ENCODE results near the gene LRMDA.

The LRMDA gene

DNA sequence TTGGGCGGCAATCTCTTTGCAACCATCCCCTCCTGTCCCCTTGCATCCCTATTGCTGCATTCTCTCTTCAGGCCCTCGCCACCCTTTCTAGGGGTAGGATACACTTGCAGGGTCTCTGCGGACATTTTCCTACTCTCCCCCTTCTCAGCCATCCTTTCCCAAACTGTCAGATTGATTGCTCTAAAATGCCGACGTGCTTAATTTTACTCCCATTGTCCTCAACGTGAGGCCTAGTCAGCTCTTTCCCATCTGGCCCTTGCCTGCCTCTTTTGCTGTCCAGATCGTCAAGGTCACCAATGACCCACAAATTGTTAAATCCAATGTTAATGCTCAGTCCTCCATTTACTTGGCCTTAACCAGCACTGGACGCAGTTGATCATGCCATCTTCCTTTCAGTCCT lies 12.7 kb upstream of the LRMDA start:
- H2AFZ ChIP-seq (ENCODE audit: low read depth, low read length) = no peak overlapping the region
- no peaks in the 10 kb centered on the region for H4K20me1 ChIP-seq (ENCODE audit: insufficient read depth, low read length)
- no peak overlapping the region for H3K4me2 ChIP-seq (ENCODE audit: low read length)

DNA sequence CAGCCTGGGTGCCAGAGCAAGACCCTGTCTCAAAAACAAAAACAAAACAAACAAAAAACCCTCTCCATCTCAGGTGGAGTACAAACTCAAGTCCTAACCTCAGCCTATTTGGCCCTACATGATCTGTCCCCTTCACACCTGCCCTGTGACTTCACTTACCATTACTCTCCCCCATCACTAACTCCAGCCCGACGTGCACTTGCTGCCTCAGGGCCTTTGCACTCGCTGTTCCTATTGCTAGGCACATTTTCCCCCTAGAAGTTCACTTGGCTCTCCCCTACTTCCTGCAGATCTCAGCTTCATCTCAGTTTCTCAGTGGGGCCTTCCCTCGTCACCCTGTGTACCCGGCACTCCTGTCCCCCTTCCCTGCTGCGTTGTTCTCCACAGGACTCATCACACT lies 8.5 kb upstream of the LRMDA start:
- Histone ChIP-seq H3K9me3 (ENCODE audit: insufficient read depth, low read length) (no peaks in the 10 kb centered on the region), H3K4me1 (ENCODE audit: low read length) (no peaks in the 10 kb centered on the region), H3K36me3 (replicated peaks; ENCODE audit: low read depth, low read length) (no peaks in the 10 kb centered on the region), H3K27me3 (ENCODE audit: low read depth, low read length) (no peaks in the 10 kb centered on the region), H4K20me1 (ENCODE audit: insufficient read depth, low read length) (no peaks in the 10 kb centered on the region), H2AFZ (ENCODE audit: low read depth, low read length) (no peak overlapping the region), H3K4me3 (ENCODE audit: low read length) (no peak overlapping the region), H3K4me2 (ENCODE audit: low read length) (no peak overlapping the region), H3K27ac (ENCODE audit: low read length) (no peak overlapping the region), H3K9ac (ENCODE audit: low read length) (no peak overlapping the region), H3K79me2 (ENCODE audit: low read length) (no peaks in the 10 kb centered on the region)
- TF ChIP-seq, protein P1, sequence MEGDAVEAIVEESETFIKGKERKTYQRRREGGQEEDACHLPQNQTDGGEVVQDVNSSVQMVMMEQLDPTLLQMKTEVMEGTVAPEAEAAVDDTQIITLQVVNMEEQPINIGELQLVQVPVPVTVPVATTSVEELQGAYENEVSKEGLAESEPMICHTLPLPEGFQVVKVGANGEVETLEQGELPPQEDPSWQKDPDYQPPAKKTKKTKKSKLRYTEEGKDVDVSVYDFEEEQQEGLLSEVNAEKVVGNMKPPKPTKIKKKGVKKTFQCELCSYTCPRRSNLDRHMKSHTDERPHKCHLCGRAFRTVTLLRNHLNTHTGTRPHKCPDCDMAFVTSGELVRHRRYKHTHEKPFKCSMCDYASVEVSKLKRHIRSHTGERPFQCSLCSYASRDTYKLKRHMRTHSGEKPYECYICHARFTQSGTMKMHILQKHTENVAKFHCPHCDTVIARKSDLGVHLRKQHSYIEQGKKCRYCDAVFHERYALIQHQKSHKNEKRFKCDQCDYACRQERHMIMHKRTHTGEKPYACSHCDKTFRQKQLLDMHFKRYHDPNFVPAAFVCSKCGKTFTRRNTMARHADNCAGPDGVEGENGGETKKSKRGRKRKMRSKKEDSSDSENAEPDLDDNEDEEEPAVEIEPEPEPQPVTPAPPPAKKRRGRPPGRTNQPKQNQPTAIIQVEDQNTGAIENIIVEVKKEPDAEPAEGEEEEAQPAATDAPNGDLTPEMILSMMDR (IDR thresholded peaks at IDR 0.05; ENCODE audit: low read depth, low read length) = no peak
- no peak for TF ChIP-seq EZH2phosphoT487 (IDR thresholded peaks at IDR 0.05; ENCODE audit: low read depth)

More for the DNA sequence above, 12.7 kb upstream of the LRMDA start:
- H3K36me3 ChIP-seq (replicated peaks; ENCODE audit: low read depth, low read length) = no peaks in the 10 kb centered on the region
- no peak overlapping the region for H3K9ac ChIP-seq (ENCODE audit: low read length)
- no peaks in the 10 kb centered on the region for H3K4me1 ChIP-seq (ENCODE audit: low read length)
- no peak overlapping the region for H3K27ac ChIP-seq (ENCODE audit: low read length)
- TF ChIP-seq EZH2phosphoT487 (IDR thresholded peaks at IDR 0.05; ENCODE audit: low read depth) = no peak
- TF ChIP-seq, protein P1 (IDR thresholded peaks at IDR 0.05; ENCODE audit: low read depth, low read length) = no peak
- H3K9me3 ChIP-seq (ENCODE audit: insufficient read depth, low read length) = no peaks in the 10 kb centered on the region
- H3K27me3 ChIP-seq (ENCODE audit: low read depth, low read length) = no peaks in the 10 kb centered on the region
- H3K79me2 ChIP-seq (ENCODE audit: low read length) = no peaks in the 10 kb centered on the region
- H3K4me3 ChIP-seq (ENCODE audit: low read length) = no peak overlapping the region

- Histone ChIP-seq H3K9me3 (ENCODE audit: insufficient read depth, low read length) (no peaks in the 10 kb centered on the region), H3K9ac (ENCODE audit: low read length) (no peak overlapping the region), H3K4me3 (ENCODE audit: low read length) (no peak overlapping the region), H3K4me2 (ENCODE audit: low read length) (no peak overlapping the region), H2AFZ (ENCODE audit: low read depth, low read length) (no peak overlapping the region), H3K27ac (ENCODE audit: low read length) (no peak overlapping the region), H4K20me1 (ENCODE audit: insufficient read depth, low read length) (no peaks in the 10 kb centered on the region), H3K27me3 (ENCODE audit: low read depth, low read length) (no peaks in the 10 kb centered on the region), H3K4me1 (ENCODE audit: low read length) (no peaks in the 10 kb centered on the region), H3K79me2 (ENCODE audit: low read length) (no peaks in the 10 kb centered on the region), H3K36me3 (replicated peaks; ENCODE audit: low read depth, low read length) (no peaks in the 10 kb centered on the region)
- TF ChIP-seq EZH2phosphoT487 (IDR thresholded peaks at IDR 0.05; ENCODE audit: low read depth) = no peak
- TF ChIP-seq, protein P1 (IDR thresholded peaks at IDR 0.05; ENCODE audit: low read depth, low read length) = no peak
Observed at GRCh38 chr10:75424571-75424970, 6.9 kb upstream of the LRMDA start.

DNA sequence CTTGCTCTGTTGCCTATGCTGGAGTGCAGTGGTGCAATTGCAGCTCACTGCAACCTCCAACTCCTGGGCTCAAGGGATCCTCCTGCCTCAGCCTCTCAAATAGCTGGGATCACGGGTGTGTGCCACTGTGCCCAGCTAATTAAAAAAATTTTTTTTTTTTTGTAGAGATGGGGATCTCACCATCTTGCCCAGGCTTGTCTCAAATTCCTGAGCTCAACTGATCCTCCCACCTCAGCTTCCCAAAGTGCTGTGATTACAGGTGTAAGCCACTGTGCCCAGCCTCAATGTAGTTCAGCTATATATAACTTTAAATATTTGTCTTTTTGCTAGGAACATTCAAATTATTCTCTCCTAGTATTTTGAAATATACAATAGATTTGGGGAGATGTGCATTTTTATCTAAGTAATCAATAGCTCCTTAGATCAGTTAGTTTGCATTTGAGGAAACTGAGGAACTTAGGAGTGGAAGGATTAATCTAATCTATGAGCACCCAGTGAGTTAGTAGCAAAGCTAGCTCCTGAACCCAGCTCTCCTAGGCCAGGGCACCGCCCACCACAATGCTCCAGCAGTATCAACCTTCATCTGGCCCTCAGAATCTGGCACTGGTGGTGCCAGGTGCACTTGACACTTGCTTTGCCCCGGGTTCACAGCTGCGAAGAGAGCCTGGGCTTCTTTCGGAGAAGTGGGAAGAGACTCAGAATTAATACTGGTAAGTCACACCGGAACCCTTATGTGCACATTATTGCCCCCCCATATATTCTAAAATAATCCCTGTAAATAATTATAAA lies 5.9 kb upstream of the LRMDA start:
- Histone ChIP-seq H3K4me3 (ENCODE audit: low read length) (no peak overlapping the region), H3K9me3 (ENCODE audit: insufficient read depth, low read length) (no peaks in the 10 kb centered on the region), H2AFZ (ENCODE audit: low read depth, low read length) (no peak overlapping the region), H3K27ac (ENCODE audit: low read length) (no peak overlapping the region), H4K20me1 (ENCODE audit: insufficient read depth, low read length) (no peaks in the 10 kb centered on the region), H3K4me1 (ENCODE audit: low read length) (no peaks in the 10 kb centered on the region), H3K27me3 (ENCODE audit: low read depth, low read length) (no peaks in the 10 kb centered on the region), H3K36me3 (replicated peaks; ENCODE audit: low read depth, low read length) (no peaks in the 10 kb centered on the region), H3K4me2 (ENCODE audit: low read length) (no peak overlapping the region), H3K79me2 (ENCODE audit: low read length) (no peaks in the 10 kb centered on the region), H3K9ac (ENCODE audit: low read length) (no peak overlapping the region)
- TF ChIP-seq, protein P1 (IDR thresholded peaks at IDR 0.05; ENCODE audit: low read depth, low read length) = no peak
- no peak for TF ChIP-seq EZH2phosphoT487 (IDR thresholded peaks at IDR 0.05; ENCODE audit: low read depth)

Data from OCI-LY3 (cell line).